ENCODE results near the gene ASPN.

ASPN gene

DNA sequence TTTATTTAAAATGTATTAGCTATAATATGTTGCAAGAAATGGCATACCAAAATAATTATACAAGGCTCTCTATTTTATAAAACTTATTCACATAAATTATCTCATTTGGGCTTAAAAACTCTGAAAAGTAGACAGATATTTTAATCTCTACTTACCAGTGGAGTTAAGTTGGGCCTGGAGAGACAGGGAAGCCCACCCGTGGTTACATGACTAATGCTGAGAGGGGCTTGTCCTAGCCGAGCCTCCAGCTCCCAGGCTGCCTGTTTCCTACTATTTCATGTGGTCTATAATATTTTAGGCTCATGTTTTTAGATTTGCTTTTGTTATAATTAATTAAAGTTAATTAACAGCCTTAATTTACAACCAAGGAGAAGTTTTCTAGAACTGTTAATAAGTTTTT is 20.9 kb upstream of the ASPN start:
- DNase-seq: no peak

DNA sequence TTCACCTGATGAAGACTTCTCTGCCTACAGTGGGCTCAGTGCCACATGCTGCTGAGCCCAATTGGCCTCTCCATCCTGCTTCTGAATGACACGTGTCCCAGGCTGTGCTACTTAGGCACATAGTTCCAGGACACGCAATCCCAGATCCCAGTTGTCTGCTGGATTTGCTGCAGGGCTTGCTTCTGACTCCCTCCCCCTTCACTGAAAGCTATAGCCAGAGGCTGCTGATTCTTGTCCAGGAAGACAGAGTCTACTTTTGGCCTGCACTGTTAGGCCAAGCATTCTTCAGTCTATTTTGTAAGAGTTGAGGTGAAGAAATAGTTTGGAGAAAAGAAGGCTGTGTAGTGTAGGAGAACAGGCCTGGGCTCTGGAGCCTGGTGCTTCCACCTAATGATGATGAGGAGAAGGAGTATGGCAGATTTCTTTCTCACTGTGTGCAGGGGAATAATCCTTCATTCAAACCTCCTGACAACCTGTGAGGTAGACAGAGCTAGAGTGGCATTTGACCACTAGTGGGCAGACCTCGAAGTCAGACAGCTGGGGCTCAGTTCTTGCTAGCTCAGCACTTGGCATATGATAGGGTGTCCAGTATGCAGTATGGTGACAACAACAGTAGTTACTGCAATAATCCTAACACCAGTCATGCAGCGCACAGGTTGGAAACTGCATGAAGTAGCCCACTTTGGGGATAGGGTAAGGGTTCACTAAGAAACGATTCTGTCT is 19.5 kb upstream of the ASPN start:
- no peak for DNase-seq

DNA sequence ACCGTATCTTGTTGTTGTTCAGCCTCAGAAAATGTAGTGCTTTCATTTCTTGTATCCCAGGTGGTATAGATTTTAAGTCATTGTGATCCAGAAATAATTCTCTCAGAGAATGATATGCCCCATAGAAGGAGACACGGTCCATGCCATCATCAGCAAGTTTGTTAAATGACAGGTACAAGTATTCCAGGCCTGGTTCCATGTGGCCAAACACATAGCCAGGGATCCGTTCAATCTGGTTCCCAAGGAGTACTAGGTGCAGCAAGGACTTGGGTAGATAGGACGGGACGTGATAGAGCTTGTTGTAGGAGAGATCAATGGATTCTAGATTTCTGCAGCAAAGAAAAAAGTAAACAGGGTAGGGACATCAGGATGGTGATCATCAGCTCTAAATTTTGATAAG is 18.4 kb upstream of the ASPN start:
- DNase-seq: no peak

DNA sequence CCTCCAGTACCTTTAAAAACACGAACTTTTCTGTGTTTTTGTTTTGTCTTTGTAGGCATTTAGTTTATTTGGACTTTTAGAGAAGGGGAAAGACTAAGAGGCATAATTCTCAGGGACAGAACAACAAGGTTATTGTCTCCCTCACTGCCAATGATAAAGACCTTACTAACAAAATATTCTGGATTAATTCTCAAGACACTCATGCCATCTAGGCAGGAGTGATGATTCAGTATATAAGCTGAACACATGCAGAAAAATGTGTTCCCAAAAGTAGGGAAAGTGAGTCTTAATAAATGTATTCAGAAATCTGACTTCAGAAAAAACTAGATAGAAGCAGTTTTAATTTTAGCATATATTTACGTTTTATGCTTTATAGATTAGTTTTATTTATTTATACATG is 17.4 kb upstream of the ASPN start:
- no peak for DNase-seq

DNA sequence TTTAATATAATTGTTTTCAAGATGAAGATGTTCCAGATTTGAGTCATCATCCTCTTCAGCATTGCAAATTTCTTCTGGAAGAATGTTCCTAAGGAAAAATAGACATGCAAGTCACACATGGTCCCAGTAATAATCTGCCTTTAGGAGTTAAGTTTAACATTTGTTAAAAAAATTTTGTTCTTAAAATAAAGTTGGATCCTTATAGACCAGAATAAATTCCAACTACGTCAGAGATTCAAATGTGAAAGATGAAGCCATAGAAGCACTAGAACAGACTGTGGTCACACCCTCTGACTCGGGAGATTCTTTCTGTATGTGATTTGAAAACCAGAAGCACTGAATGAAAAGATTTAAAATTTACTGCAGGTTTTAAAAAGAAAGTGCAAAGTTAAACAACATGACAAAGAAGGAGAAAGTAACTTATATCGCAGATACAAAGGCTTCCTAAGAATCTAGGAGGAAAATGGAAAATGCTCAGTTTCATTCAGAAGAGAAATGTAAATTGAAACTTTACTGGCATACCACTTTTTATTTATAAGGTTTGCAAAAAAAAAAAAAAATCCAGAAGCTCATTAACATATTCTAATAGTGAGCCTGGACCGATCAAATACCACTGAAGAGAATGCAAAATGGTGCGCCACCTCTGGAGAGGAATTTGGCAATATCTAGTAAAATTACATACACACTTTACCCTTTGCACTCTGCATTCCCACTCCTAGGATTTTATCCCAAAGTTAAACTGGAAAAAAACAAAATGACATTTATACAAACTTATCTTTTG is 14.3 kb upstream of the ASPN start:
- DNase-seq: no peak

DNA sequence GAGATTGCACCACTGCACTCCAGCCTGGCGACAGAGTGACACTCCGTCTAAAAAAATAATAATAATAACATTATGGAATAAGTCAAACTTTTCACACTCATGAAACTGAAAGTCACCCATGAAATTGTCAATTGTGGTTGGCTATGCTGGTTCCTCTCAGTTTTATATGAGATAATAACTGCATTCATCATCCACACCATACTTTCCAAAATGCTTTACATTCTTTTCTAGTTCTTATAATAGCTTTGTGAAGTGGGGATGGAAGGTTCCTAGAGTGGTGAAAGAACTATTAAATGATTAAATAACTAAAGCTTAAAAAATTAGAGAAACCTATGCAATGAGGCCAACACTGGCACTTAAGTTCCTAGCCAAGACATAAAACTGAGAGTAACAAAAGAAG is 12.6 kb upstream of the ASPN start:
- DNase-seq: no peak

DNA sequence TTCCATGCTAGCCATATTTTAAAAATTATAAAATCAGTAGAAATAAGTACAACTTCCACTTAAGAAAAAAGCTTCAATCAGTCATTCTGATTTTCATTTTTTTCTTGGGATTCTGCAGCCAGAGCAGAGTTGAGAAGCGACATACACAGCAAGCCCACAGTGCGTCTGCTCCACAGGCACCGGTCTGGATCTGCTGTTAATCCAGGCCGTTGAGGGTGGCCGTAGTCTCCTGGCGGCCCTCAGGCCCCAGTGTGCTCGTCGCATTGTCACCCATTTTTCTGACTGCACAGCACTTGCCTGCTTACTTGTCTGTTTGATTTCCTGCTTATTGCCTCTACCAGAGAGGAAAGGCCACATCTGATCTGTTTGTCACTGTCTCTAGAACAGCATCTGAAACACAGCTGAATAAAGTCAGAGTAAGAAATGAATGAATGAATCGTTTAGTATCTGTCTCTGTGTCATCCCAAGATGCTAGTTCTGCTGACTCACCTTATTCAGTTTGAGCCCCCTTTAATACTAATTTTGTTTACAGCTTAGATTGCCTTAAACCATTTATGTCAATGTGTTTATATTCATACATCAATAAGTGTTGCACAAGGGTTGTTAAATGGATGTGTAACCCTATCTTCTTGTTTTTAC is 11.6 kb upstream of the ASPN start:
- no peak for DNase-seq

DNA sequence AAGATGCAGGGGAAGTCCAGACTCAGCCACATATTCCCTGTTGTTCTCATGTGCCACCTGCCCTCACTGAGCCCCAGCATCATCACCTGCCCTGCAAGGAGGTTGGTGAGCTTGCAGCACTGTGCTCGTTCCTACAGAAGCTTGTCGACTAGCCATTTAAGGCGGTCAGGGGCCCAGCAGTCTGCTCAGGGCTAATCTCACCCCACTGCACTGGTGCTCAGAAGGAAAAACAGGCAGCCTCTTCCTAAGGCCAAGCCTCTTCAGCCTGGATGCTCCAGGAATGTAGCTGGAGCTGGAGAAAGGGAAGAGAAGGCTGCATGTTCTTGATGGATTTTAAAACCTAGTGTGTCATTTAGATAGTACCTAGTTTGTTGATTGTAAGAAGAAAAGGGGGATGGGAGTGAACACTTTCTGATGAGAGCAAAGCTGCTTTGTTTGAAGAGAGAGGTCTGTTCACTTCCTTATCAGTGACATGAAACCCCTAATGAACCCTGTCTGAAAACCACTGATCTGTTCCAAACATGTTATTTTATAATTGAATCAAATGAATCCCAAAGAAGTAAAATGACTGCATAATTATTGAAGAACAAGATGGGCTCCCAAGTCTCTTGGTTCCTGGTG is 10.6 kb upstream of the ASPN start:
- no peak for DNase-seq

DNA sequence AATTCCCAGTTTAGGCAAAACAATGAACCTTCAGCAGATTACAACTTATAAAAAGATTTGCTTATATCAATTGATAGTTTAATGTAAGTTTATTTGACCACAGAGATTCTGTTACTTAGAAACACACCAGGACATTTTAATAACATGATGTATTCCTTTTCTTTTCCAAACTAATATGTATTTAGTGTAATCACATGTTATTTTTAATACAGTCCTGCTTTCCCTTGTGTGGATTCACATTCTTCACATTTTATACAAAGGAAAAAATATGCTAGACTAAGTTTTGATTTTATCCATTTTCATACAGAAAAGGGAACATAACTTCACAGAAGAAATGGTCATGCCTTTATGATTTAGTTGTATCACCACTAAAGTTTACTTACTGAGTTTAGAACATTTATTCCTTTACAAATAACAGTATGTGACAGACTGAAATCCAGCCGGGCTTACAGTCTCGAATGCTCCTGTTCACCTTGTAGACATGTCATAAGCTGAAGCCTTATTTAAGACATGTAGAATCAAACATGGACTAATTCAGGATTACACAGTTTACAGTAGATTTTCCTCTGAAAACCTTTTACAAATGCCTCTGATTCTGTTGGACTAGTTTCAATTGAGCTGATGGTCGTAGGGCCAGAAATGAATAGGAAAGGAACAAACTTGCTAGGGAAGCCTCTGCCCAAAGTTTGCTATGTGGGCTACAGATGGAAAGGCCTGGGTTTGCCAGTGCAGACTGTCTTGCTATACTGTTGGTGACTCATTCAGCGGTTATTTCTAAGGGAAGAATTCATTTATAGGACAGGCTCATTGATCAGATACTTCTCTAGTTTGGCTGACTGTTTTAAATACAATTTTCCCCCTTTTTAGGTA is 6.6 kb upstream of the ASPN start:
- no peak for DNase-seq

DNA sequence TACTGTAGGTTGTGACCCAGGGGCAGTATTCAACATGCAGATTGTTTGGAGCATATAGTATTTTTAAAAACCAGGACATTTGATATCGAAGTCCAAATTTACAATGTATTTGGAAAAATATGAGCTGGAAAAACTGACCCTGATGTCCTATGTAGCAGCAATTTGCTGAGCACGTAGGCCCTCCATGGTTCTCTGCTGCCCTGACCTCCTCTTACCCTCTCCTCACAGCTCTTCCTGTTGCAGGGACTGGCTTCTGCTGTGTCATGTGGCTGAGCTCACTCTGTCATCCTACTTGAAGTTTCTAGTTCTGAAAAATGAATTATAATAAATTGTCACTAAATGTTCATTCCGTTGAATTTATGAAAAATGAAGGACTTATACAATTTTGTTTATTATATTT is 4.1 kb upstream of the ASPN start:
- DNase-seq: no peak

DNA sequence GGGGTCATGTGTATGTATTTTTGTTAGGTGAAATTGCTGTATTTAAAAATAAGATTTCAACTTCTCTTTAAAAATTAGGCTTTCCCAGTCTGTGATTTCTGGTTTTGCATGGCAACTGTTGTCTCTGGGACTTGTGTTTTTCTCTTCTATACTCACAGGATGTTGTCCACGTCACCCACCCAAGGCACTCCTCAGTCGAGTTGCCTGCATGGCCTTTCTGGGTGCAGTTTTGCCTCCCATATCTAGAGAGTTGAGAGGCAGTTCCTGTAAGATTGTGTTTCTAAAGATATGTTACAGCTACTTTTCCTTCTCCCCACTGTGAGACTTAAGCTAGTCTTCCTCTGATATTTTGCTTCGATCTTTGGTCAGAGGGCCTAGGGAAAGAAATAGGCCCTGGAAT is 2.3 kb upstream of the ASPN start:
- no peak for DNase-seq

DNA sequence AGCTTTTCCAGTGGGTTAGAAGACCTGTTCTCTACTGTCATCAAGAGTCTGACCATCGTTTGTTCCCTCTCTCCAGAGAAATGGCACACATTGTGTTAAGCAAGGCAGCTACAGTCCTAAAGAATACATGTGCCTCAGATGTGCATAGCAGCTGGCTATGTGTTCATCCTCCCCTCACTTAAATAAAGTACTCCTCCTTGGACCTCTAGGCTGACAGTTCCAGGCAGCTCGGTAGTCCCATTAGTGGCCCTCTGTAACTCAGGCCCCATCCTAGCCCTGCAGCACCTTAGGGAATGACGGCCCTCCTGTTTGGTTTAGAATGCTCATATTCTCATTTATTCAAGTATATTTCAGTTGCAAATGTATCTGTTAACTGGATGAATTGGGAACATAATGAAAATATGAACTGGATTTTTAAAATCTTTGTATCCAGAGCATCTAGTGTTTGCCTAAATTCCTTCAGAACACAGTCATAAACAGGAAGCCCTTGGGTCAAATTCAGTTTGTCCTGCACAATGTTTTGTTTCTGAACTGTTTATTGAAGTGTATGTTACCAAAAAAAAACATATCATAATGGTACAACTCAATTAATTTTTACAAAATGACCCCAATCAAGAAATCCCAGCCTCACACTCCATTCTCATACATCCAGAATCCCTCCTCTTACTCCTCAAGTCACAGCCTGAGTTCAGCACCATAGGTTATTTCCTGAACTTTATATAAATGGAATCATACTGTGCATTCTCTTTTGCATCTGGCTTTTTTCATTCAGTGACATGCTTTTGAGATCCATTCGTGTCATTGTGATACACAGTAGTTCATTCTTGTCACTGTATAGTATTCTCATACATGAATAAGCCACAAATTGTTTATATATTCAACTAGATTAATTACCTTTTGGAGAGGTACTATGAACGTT is 1.6 kb upstream of the ASPN start:
- no peak for DNase-seq

DNA sequence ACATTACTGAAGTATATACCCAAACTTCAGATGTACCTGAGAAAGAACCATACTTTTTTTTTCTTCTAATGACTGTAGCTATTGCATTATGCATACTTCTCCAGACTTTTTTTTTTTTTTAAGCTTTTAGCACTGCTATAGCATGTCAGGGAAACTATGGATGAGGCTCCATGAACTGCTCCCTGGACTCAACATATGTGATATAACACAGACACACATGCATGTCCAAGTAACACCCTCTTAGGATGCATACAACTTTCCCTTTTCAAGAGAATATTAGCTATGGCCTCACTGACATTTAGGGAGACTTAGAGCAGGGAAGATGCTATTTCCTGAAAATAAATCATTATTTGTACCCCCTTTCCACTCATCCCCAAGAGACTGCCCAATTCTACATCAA is 499 bp upstream of the ASPN start:
- DNase-seq: no peak

DNA sequence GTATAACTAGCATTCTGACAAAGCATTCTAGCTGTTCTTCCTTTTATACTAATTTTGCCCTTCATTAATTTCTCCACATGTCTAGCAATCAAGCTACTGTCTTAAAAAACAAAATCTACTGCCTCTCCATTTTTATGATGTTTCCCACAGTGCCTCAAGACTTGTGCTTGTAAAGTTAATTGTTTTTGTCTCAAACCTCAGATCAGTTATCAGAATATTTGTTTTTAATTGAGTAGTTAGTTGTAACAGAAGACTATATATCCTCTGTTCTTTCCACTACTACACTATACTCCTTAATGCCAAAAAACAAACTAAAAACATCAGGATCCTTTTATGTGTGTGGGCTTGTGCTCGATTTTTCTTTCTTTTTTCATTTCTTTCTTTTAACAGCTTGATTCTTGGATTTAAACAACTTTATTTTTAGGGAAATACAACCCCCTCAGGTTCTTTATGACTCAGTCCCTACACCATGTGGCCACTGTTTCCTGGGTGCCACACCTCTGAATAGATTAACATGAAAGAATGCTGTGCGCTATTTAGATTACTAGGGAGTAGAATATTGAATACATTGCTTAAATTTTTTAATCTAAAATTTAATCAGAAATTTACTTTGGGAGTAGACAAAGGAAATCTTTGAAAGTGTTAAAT is 1.2 kb downstream of the ASPN start:
- no peak for DNase-seq

DNA sequence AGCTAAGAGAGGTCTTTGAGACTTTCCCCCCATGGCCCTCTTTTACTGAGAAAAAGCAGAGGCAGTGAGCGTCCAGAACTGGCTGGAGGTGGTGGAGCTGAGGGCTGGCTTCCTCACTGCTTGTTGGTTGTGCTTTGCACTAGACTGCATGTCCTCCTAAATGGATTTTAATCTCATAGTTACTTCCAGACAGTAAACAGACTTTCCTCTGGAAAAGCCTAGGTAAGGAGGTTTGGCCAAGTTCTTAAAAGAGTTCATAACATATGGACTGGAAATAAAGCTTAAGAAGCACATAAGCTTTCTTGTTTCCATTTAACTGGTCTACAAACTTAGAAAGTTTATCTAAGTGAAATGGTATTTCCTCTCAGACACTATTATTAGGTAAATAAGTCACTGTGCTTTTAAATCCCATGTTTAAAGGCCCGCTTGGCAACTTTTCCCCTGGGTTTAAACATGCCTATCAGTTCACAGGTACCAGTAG is 2.0 kb downstream of the ASPN start:
- DNase-seq: no peak

DNA sequence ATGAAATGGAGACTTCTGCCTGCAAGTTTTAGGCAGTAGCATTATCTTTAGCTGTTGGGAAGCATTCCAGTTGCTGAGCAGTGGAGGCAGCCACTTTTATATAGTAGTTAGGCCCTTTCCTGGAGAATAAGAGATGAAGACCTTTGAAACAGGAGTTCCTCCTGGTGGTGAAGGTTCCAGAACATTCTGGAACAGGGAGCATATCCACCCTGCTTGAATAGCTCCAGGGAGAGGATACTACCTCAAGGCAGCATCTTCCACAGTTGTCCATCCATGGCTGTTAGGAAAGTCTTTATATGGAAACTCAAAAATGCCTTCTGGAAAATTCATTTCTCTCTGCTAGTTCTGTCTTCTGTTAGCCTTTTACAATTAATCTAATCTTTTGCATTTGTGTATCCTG is 3.0 kb downstream of the ASPN start:
- DNase-seq: no peak

DNA sequence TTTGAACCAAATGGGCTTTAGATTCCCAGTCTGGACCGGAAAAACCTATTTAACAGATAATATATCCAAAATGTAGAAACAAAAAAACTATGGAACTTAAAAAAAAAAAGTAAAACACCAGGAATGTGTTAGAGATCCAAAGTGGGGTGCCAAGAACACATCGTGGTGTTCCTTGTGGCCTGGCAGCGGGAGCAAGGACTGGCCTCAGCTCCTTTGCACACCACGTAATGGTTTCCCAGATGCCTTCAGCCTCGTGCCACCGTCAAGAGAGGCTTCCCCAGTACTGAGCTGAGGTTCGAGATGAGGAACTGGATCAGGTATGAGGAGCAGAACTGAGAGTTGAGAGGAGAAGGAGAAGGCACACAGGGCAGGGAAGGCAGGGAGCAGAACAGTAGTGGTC is 3.5 kb downstream of the ASPN start:
- no peak for DNase-seq

DNA sequence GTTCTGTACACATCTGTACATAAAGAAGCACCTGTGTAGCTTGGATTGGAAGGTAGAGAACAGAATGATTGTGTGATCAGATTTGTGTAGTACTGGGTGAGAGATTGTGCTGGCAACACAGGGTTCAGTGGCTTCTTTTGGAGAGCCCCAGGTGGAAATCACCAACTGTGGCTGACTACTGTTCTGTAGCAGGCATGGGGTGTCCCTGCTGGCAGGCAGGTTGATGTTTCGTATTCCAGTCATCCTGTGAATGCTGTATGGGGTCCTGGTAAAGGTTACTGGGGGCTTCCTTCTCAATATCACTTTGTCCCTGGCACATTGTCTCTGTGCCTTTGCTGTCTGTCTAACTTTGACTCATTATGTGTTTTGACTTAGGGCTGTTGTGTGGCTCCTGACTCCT is 5.3 kb downstream of the ASPN start:
- DNase-seq: no peak

DNA sequence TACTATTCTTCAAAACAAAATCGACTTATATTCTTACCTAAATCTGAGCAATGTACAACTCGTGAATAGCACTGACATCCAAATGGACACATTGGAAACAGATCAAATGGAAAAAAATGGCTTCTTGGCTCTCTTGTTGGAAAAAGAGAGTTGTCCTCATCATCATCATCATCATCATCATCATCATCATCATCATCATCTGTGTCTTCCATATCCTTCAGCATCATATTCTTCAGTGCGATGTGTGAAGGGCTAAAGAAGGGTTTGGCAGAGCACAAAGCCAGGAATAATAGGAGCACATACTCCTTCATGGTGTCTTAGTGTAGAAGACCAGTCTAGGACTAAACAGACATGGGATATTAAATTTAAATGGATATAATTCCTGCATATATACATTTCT is 7.7 kb downstream of the ASPN start:
- no peak for DNase-seq

DNA sequence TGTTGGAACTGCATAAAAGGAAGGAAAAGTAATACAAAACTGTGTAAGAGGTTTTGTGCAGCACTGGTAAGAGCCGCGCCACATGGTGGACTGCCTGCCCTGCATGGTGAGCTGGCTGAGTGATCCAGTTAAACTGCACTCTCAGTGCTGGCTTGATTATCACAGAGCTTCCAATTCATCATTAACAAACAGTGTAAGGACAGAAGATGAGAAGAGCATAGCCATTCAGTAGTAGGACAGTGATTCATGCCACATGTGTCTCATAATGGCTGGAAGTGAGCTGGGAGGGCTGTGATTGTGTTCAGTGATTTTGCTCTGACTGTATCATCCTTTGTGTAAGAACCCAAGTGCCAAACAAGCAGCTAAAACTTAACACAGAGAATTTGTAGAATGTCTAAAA is 14.1 kb downstream of the ASPN start:
- DNase-seq: peak in 1 of 2 experiments; percentile 13

DNA sequence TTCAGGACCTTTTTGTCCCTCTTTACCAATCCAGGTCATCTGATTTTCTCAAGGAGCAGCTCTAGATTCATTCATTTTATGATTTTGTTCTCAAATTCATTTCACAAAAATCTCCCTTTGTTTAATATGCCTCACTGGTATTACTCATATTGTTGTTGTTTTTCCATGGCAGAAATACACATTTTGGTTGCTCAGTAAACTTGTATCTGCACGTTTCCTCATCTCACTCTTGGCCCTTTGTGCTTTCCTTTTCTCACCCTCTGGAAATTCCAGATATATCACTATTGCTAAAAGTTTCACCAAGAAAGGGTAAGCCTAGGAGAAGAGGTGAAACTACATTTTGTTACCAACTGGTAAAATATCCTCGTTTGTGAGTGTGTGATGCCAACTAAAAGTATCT is 14.8 kb downstream of the ASPN start:
- no peak for DNase-seq

Measured in NCI-H2081 (cell line).